Effector memory CD4-positive, alpha-beta T cell (primary cell): ENCODE results near the gene PPAN.

Experiments used
- DNase-seq, 3 donors: peaks; one replicate each; pipeline ENCODE4 v3.0.0-alpha.2; 2020
- H3K27ac ChIP-seq: 2 replicates; pipeline ENCODE4 v1.7.0; 2013; ENCODE audit warnings: mild to moderate bottlenecking, low read length, moderate library complexity; ENCODE audit not compliant: insufficient read depth, poor library complexity, severe bottlenecking
- H3K27me3 ChIP-seq: replicated peaks from 2 replicates; pipeline ENCODE4 v1.7.0; 2013; ENCODE audit warnings: mild to moderate bottlenecking, low read length; ENCODE audit not compliant: insufficient read depth, control insufficient read depth, poor library complexity, severe bottlenecking
- H3K36me3 ChIP-seq: 2 replicates; pipeline ENCODE4 v1.7.0; 2013; ENCODE audit warnings: mild to moderate bottlenecking, low read length, moderate library complexity; ENCODE audit not compliant: control insufficient read depth, insufficient read depth
- H3K4me1 ChIP-seq: 2 replicates; pipeline ENCODE4 v1.7.0; 2013; ENCODE audit warnings: low read length, mild to moderate bottlenecking; ENCODE audit not compliant: control insufficient read depth, insufficient read depth, poor library complexity, severe bottlenecking
- H3K4me3 ChIP-seq: 2 replicates; pipeline ENCODE4 v1.7.0; 2013; ENCODE audit warnings: low read length, low read depth, mild to moderate bottlenecking; ENCODE audit not compliant: insufficient read depth, poor library complexity, severe bottlenecking
- H3K9me3 ChIP-seq: 2 replicates; pipeline ENCODE4 v1.7.0; 2013; ENCODE audit warnings: mild to moderate bottlenecking, low read length, moderate library complexity; ENCODE audit not compliant: control insufficient read depth

PPAN gene

DNA sequence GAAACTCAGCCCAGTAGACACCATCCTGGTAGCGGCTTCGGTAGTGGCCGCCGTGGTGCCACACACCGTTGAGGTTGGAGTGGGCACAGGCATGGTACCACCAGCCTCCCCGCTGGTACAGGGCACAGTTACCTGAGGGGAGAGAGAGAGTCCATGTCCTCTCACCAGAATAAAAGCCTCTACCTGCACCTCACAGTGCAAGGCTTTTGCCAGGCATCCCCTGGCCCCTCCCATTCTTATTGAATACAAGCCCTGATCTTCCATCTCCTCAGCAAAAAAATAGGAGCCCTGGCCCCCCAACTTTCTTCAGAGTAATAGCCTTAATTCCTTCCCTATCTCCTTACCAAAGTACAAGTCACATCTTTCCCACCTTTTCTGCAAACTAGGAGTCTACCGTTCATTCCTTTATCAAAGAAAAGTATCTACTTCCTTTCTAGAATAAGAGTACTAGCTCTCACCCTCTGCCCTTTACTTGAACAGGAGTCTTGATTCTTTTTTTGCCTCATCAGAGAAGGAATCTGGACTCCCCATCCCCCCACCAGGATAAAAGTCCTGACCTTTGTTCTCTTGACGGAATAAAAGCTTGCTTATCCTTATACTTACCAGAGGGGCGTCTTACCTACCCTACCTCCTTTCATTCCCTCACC, 13.4 kb upstream of the PPAN start:
- Histone ChIP-seq H3K27ac (no peak overlapping the region), H3K4me1 (no peaks in the 10 kb centered on the region), H3K9me3 (no peaks in the 10 kb centered on the region), H3K27me3 (no peaks in the 10 kb centered on the region), H3K36me3 (peaks cover 29% of the 10 kb centered on the region), H3K4me3 (no peak overlapping the region)
- no peak for DNase-seq

DNA sequence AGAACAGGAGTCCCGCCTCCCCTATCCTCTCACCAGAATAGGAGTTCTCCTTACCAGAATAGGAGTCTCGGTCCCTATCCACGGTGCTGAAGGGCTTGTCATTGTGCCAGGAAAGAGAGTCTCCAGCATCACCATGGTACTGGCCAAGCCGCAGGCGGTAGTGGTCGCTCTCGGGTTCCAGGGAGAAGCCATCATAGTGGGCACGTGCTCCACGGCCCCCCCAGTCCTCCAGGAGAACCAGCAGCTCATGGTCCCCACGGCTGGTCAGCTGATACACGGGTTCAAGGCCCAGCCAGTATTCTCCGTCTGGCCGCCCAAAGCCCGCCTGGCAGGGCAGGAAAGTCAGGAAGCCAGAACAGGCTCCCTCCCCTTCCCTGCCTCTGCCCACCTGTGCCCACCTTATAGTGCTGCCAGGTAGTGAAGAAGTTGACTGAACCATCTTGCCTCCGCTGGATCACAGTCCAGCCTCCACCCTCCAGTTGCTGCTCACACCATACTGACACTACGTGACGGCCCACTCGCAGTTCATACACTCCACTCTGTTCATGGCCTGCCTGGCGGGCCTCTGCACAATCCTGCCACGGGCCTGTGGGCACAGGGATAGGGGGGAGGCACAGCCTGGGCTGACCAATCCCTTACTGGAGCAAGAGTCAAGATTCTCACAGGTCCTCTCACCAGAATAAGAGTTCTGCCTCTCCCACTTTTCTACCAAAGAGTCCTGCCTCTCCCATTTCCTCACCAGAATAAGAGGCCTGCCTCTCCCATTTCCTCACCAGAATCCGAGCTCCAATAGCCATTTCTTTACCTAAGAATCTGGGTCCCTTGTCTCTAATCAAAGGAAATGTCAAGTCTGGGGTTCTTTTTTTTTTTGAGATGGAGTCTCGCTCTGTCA, 12.6 kb upstream of the PPAN start:
- Histone ChIP-seq H3K9me3 (no peaks in the 10 kb centered on the region), H3K4me1 (no peaks in the 10 kb centered on the region), H3K36me3 (peaks cover 29% of the 10 kb centered on the region), H3K27ac (no peak overlapping the region), H3K4me3 (no peak overlapping the region), H3K27me3 (no peaks in the 10 kb centered on the region)
- no peak for DNase-seq

DNA sequence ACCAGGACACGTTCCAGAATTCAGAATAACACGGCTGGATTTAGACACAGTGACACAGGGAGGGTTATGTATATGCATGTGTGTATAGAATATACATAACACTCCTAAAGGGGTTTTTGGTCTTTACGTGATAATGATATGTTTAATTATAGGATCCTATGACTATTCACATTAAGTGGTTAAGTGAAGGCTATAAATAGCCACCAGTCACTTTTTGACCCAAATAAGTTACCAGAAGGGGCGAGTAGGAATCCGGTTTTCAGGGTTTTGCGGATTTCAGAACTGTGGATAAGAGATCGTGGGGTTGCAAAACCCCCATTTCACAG, 10.6 kb upstream of the PPAN start:
- peaks cover 21% of the 10 kb centered on the region for H3K36me3 ChIP-seq
- no peaks in the 10 kb centered on the region for H3K27me3 ChIP-seq
- no peak overlapping the region for H3K27ac ChIP-seq
- no peak overlapping the region for H3K4me3 ChIP-seq
- H3K9me3 ChIP-seq: no peaks in the 10 kb centered on the region
- H3K4me1 ChIP-seq: peaks cover 7% of the 10 kb centered on the region
- no peak for DNase-seq

DNA sequence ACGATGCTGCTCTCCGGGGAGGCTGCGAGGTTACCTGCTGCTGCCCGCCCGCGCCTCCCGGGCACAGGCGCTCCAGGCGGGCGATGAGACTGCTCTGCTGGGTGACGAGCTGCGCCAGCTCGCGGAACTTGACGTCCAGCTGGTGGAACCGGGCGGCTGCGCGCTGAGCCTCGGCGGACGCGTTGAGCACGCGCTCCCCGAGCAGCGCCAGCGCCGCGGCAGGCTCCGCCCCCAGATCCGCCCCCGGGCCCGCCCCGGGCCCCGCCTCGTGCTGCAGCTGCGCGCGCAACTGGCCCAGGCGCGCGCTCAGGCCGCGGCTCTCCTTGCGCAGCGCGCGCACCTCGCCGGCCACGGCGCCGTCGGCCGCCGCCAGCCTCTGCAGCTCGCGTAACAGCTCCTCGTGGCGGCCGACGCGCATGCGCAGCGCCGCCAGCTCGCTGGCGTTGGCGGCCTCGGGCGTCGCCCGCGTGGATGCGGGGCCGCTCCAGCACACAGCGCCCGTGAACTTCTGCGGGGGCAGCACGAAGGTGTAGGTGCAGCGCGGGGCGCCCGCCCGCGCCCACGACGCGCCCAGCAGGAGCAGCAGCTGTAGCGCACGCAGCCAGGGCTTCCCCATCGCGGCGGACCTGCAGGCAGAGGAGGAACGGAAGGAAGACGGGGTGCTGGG, 10.1 kb upstream of the PPAN start:
- H3K27me3 ChIP-seq: no peaks in the 10 kb centered on the region
- DNase-seq: peak; percentile 80 to 87 (median 86)
- H3K4me3 ChIP-seq: peak overlapping the region; percentile 16
- no peaks in the 10 kb centered on the region for H3K9me3 ChIP-seq
- H3K4me1 ChIP-seq: peaks cover 7% of the 10 kb centered on the region
- peaks cover 21% of the 10 kb centered on the region for H3K36me3 ChIP-seq
- H3K27ac ChIP-seq: peak overlapping the region; percentile 47

DNA sequence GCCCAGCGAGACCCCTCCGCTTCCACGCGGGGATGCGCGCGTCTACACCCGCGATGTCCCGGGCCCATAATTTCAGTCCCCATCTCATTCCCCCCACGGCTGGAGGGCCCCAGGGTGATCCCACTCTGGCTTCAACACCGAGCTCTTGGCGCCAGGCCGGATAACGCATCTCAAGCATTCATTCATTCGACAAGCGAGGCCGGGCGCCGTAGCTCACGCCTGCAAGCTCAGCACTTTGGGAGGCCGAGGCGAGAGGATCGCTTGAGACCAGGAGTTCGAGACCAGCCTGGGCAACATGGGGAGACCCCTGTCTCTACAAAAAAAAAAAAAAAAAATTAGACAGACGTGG, 9.6 kb upstream of the PPAN start:
- H3K4me1 ChIP-seq: peaks cover 7% of the 10 kb centered on the region
- peak overlapping the region; percentile 16 for H3K4me3 ChIP-seq
- peaks cover 16% of the 10 kb centered on the region for H3K36me3 ChIP-seq
- H3K9me3 ChIP-seq: no peaks in the 10 kb centered on the region
- DNase-seq: no peak
- H3K27me3 ChIP-seq: no peaks in the 10 kb centered on the region
- peak overlapping the region; percentile 47 for H3K27ac ChIP-seq

DNA sequence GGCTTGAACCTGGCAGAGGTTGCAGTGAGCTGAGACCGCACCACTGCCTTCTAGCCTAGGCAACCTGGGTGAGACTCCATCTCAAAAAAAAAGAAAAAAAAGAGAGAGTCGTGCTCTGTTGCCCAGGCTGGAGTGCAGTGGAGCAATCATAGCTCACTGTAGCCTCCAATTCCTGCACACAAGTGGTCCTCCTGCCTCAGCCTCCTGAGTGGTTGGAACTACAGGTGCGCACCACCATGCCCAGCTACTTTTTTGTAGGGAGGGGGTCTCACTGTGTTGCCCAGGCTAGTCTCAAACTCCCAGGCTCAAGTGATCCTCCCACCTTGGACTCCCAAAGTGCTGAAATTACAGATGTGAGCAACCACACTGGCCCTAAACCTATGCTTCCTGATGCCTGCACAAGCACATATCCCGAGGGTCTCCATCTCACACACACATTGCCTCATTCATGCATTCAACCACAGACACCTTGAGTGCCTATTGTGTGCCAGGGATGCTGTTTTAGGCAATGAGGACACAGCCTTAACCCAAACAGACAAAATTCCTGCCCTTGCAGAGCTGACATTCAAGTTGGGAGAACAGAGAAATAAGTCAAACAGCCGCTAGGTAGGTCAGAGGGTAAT, 5.9 kb upstream of the PPAN start:
- H3K4me3 ChIP-seq: no peak overlapping the region
- H3K27me3 ChIP-seq: no peaks in the 10 kb centered on the region
- H3K4me1 ChIP-seq: peaks cover 31% of the 10 kb centered on the region
- H3K9me3 ChIP-seq: no peaks in the 10 kb centered on the region
- H3K27ac ChIP-seq: no peak overlapping the region
- H3K36me3 ChIP-seq: no peaks in the 10 kb centered on the region
- no peak for DNase-seq

DNA sequence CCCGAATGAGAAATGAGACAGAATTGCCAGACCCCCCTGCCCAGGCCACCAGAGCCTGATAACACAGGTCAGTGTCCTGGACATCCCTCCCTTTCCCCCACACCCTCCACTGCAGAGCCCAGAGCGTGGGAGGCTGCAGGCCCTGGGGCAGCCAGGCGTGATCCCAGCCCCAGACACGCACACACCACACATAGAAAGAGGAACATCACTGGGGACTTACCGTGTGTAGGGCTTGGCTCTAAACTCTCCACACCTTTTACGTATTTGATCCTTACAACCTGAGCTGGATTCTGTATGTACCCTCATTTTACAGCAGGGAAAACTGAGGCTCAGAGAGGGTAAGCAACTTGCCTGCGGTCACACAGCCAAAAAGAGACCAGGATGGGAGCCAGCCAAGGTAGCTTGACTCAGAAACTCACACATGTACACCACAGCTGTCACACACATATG, 3.4 kb upstream of the PPAN start:
- Histone ChIP-seq H3K4me1 (peaks cover 55% of the 10 kb centered on the region), H3K27ac (peak overlapping the region; percentile 74), H3K36me3 (peaks cover 4% of the 10 kb centered on the region), H3K9me3 (no peaks in the 10 kb centered on the region), H3K27me3 (no peaks in the 10 kb centered on the region), H3K4me3 (no peak overlapping the region)
- no peak for DNase-seq

DNA sequence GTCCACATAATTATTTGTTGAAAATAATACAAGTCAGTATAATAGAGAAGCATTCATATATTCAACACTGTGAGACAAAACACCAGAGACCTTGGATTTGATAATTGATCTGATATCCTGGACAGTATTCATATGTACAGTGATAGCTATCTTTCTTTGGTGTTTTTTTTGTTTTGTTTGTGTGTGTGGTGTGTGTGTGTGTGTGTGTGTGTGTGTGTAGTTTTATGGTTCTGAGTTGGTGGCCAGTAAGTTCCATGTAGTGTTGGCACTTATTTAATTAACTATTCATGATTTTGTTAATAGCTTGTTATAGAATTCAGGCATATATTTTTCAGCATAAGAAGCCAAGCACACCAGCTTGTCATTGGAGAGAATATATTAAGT, 2.0 kb upstream of the PPAN start:
- Histone ChIP-seq H3K27ac (peak overlapping the region; percentile 94), H3K36me3 (peaks cover 16% of the 10 kb centered on the region), H3K4me1 (peaks cover 55% of the 10 kb centered on the region), H3K4me3 (no peak overlapping the region), H3K27me3 (no peaks in the 10 kb centered on the region), H3K9me3 (no peaks in the 10 kb centered on the region)
- DNase-seq: no peak

DNA sequence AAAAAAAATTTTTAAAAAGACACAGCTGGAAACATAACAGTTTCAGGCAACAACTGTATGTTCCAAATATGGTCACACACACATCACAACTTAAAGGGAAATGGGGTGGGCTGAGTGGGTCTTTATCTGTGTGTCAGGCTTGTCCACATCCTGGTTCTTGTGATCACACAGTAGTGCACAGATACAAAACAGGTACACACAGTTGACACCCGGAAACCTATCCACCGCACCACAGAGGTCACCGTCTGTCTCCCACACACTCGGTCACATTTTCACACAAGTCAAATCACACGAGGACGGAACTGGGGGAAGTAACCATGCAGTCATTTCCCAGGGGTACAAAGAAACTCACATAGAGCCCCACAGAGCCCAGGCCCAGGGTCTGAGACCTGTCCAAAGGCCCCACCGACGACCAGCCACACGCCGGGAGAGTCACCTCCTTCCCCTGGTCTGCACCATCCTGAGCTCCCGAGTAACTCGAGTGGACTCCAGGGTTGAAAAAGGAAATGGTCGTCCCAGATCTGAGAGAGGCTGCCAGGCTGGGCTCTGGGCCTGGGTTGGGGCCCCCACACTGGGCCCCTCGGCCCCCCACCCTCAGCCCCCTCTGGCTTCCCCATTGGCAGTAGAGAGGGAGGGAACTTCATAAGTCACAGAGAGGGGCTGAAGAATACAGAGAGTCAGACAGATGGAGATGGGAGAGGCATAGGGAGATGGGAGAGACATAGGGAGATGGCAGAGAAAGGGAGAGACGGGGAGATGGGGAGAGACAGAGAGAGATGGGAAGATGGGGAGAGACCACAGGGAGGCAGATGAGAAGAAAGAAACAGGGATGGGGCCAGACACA, 1.3 kb upstream of the PPAN start:
- no peaks in the 10 kb centered on the region for H3K27me3 ChIP-seq
- H3K4me1 ChIP-seq: peaks cover 52% of the 10 kb centered on the region
- H3K9me3 ChIP-seq: no peaks in the 10 kb centered on the region
- DNase-seq: peak; percentile 75 to 82 (median 80)
- peaks cover 24% of the 10 kb centered on the region for H3K36me3 ChIP-seq
- H3K4me3 ChIP-seq: no peak overlapping the region
- H3K27ac ChIP-seq: peak overlapping the region; percentile 94
